ENCODE results near the gene PDE8B.

PDE8B gene

GRCh38 chr5:77267496-77267895, 57.0 kb downstream of the PDE8B start:
- FAIRE-seq, result no peak
- no peak for DNase-seq (ENCODE audit: insufficient read length, low spot score)
- no peak for TF ChIP-seq TAF1 (IDR thresholded peaks at IDR 0.05; ENCODE audit: low read depth, low read length)
- no peak for TF ChIP-seq POU2F2 (IDR thresholded peaks at IDR 0.05; ENCODE audit: low read depth, low read length)
- TF ChIP-seq POLR2AphosphoS5 (IDR thresholded peaks at IDR 0.05; ENCODE audit: low read depth, low read length), result no peak

GRCh38 chr5:77272206-77272605, 61.7 kb downstream of the PDE8B start:
- DNase-seq (ENCODE audit: insufficient read length, low spot score), result no peak
- TF ChIP-seq POLR2A (IDR thresholded peaks at IDR 0.05; ENCODE audit: low read depth, low read length) (no peak), POU2F2 (IDR thresholded peaks at IDR 0.05; ENCODE audit: low read depth, low read length) (no peak), POLR2AphosphoS5 (IDR thresholded peaks at IDR 0.05; ENCODE audit: low read depth, low read length) (no peak), SPI1 (IDR thresholded peaks at IDR 0.05; ENCODE audit: low read depth, low read length) (no peak), TAF1 (IDR thresholded peaks at IDR 0.05; ENCODE audit: low read depth, low read length) (no peak), PAX5 (IDR thresholded peaks at IDR 0.05; ENCODE audit: insufficient read depth, low read length, severe bottlenecking) (no peak)
- FAIRE-seq, result no peak

- FAIRE-seq, result no peak
- no peak for DNase-seq (ENCODE audit: insufficient read length, low spot score)
- TF ChIP-seq SPI1 (IDR thresholded peaks at IDR 0.05; ENCODE audit: low read depth, low read length) (no peak), POLR2A (IDR thresholded peaks at IDR 0.05; ENCODE audit: low read depth, low read length) (no peak), POLR2AphosphoS5 (IDR thresholded peaks at IDR 0.05; ENCODE audit: low read depth, low read length) (no peak), PAX5 (IDR thresholded peaks at IDR 0.05; ENCODE audit: insufficient read depth, low read length, severe bottlenecking) (no peak), POU2F2 (IDR thresholded peaks at IDR 0.05; ENCODE audit: low read depth, low read length) (no peak), TAF1 (IDR thresholded peaks at IDR 0.05; ENCODE audit: low read depth, low read length) (no peak)
Measured at GRCh38 chr5:77277759-77278158, 67.3 kb downstream of the PDE8B start.

GRCh38 chr5:77280036-77280435, 69.6 kb downstream of the PDE8B start:
- no peak for FAIRE-seq
- DNase-seq (ENCODE audit: insufficient read length, low spot score), result no peak
- TF ChIP-seq SPI1 (IDR thresholded peaks at IDR 0.05; ENCODE audit: low read depth, low read length) (no peak), POLR2AphosphoS5 (IDR thresholded peaks at IDR 0.05; ENCODE audit: low read depth, low read length) (no peak), TAF1 (IDR thresholded peaks at IDR 0.05; ENCODE audit: low read depth, low read length) (no peak), POLR2A (IDR thresholded peaks at IDR 0.05; ENCODE audit: low read depth, low read length) (no peak), PAX5 (IDR thresholded peaks at IDR 0.05; ENCODE audit: insufficient read depth, low read length, severe bottlenecking) (no peak), POU2F2 (IDR thresholded peaks at IDR 0.05; ENCODE audit: low read depth, low read length) (no peak)

- TF ChIP-seq PAX5 (IDR thresholded peaks at IDR 0.05; ENCODE audit: insufficient read depth, low read length, severe bottlenecking) (no peak), SPI1 (IDR thresholded peaks at IDR 0.05; ENCODE audit: low read depth, low read length) (no peak), TAF1 (IDR thresholded peaks at IDR 0.05; ENCODE audit: low read depth, low read length) (no peak), POLR2AphosphoS5 (IDR thresholded peaks at IDR 0.05; ENCODE audit: low read depth, low read length) (no peak), POLR2A (IDR thresholded peaks at IDR 0.05; ENCODE audit: low read depth, low read length) (no peak), POU2F2 (IDR thresholded peaks at IDR 0.05; ENCODE audit: low read depth, low read length) (no peak)
- no peak for DNase-seq (ENCODE audit: insufficient read length, low spot score)
- no peak for FAIRE-seq
Measured at GRCh38 chr5:77281969-77282336, 71.5 kb downstream of the PDE8B start.

- FAIRE-seq (no peak), DNase-seq (ENCODE audit: insufficient read length, low spot score) (no peak)
- TF ChIP-seq POLR2A (IDR thresholded peaks at IDR 0.05; ENCODE audit: low read depth, low read length) (no peak), PAX5 (IDR thresholded peaks at IDR 0.05; ENCODE audit: insufficient read depth, low read length, severe bottlenecking) (no peak), SPI1 (IDR thresholded peaks at IDR 0.05; ENCODE audit: low read depth, low read length) (no peak), POLR2AphosphoS5 (IDR thresholded peaks at IDR 0.05; ENCODE audit: low read depth, low read length) (no peak), POU2F2 (IDR thresholded peaks at IDR 0.05; ENCODE audit: low read depth, low read length) (no peak), TAF1 (IDR thresholded peaks at IDR 0.05; ENCODE audit: low read depth, low read length) (no peak)
Measured at GRCh38 chr5:77282337-77283027, 72.0 kb downstream of the PDE8B start.

GRCh38 chr5:77285251-77285841, 74.9 kb downstream of the PDE8B start:
- DNase-seq (ENCODE audit: insufficient read length, low spot score) (no peak), FAIRE-seq (no peak)

GRCh38 chr5:77292026-77292757, 81.7 kb downstream of the PDE8B start:
- FAIRE-seq (no peak), DNase-seq (ENCODE audit: insufficient read length, low spot score) (no peak)
- TF ChIP-seq PAX5 (IDR thresholded peaks at IDR 0.05; ENCODE audit: insufficient read depth, low read length, severe bottlenecking) (no peak), POLR2A (IDR thresholded peaks at IDR 0.05; ENCODE audit: low read depth, low read length) (no peak), POU2F2 (IDR thresholded peaks at IDR 0.05; ENCODE audit: low read depth, low read length) (no peak), POLR2AphosphoS5 (IDR thresholded peaks at IDR 0.05; ENCODE audit: low read depth, low read length) (no peak), SPI1 (IDR thresholded peaks at IDR 0.05; ENCODE audit: low read depth, low read length) (no peak), TAF1 (IDR thresholded peaks at IDR 0.05; ENCODE audit: low read depth, low read length) (no peak)

More at GRCh38 chr5:77285251-77285841, 74.9 kb downstream of the PDE8B start:
- TF ChIP-seq POLR2AphosphoS5 (IDR thresholded peaks at IDR 0.05; ENCODE audit: low read depth, low read length), result no peak
- no peak for TF ChIP-seq PAX5 (IDR thresholded peaks at IDR 0.05; ENCODE audit: insufficient read depth, low read length, severe bottlenecking)
- no peak for TF ChIP-seq POLR2A (IDR thresholded peaks at IDR 0.05; ENCODE audit: low read depth, low read length)
- TF ChIP-seq TAF1 (IDR thresholded peaks at IDR 0.05; ENCODE audit: low read depth, low read length), result no peak
- TF ChIP-seq POU2F2 (IDR thresholded peaks at IDR 0.05; ENCODE audit: low read depth, low read length), result no peak
- TF ChIP-seq SPI1 (IDR thresholded peaks at IDR 0.05; ENCODE audit: low read depth, low read length), result no peak

GRCh38 chr5:77294185-77294584, 83.7 kb downstream of the PDE8B start:
- FAIRE-seq (no peak), DNase-seq (ENCODE audit: insufficient read length, low spot score) (no peak)
- 0 out of 2 replicates have a peak, but pooled peaks have one; percentile 26 for TF ChIP-seq SPI1 (IDR thresholded peaks at IDR 0.05; ENCODE audit: low read depth, low read length)
- TF ChIP-seq POLR2AphosphoS5 (IDR thresholded peaks at IDR 0.05; ENCODE audit: low read depth, low read length), result no peak

Data from GM12891 (cell line).